GM21723 (cell line): ENCODE results near the gene NUDT4.
"Not testable (repeated sequence)": the region's sequence is repeated elsewhere in the genome, so short reads cannot be mapped to it uniquely, and the experiment has no call there.

Experiments used
- ATAC-seq: cut with Tn5 transposase; IDR thresholded peaks from one replicate; pipeline ENCODE4 v1.9.1; 2021; ENCODE audit warnings: mild to moderate bottlenecking, moderate library complexity; ENCODE audit not compliant: unreplicated experiment

Gene NUDT4

GRCh38 chr12:93366422-93366821, 11.3 kb upstream of the NUDT4 start:
- ATAC-seq: no peak

- ATAC-seq: no peak
Observed at GRCh38 chr12:93368766-93369165, 9.0 kb upstream of the NUDT4 start.

- ATAC-seq: no peak
Observed at GRCh38 chr12:93369505-93369904, 8.2 kb upstream of the NUDT4 start.

GRCh38 chr12:93370947-93371346, 6.8 kb upstream of the NUDT4 start:
- ATAC-seq: no peak

GRCh38 chr12:93373961-93374656, 3.6 kb upstream of the NUDT4 start:
- peak; percentile 20 for ATAC-seq

- ATAC-seq: no peak
Observed at GRCh38 chr12:93375906-93376305, 1.8 kb upstream of the NUDT4 start.

GRCh38 chr12:93376436-93377251, 1.1 kb upstream of the NUDT4 start:
- no peak for ATAC-seq

- ATAC-seq: peak; percentile 31
Observed at GRCh38 chr12:93378196-93378997, 672 bp downstream of the NUDT4 start.

GRCh38 chr12:93378998-93379325, 1.2 kb downstream of the NUDT4 start:
- ATAC-seq: no peak

- ATAC-seq: no peak
Observed at GRCh38 chr12:93379326-93379980, 1.7 kb downstream of the NUDT4 start.

GRCh38 chr12:93379981-93380361, 2.2 kb downstream of the NUDT4 start:
- no peak for ATAC-seq

GRCh38 chr12:93380480-93381121, 2.9 kb downstream of the NUDT4 start:
- ATAC-seq: no peak

- ATAC-seq: no peak
Observed at GRCh38 chr12:93381161-93381975, 3.6 kb downstream of the NUDT4 start.

- not testable (repeated sequence) for ATAC-seq
Observed at GRCh38 chr12:93381976-93382437, 4.3 kb downstream of the NUDT4 start.

GRCh38 chr12:93387780-93388179, 10.1 kb downstream of the NUDT4 start:
- ATAC-seq: no peak

GRCh38 chr12:93390031-93390430, 12.3 kb downstream of the NUDT4 start:
- no peak for ATAC-seq

- no peak for ATAC-seq
Observed at GRCh38 chr12:93390549-93391297, 13.0 kb downstream of the NUDT4 start.

- ATAC-seq: no peak
Observed at GRCh38 chr12:93393425-93393824, 15.7 kb downstream of the NUDT4 start.

- ATAC-seq: no peak
Observed at GRCh38 chr12:93397412-93397811, 19.7 kb downstream of the NUDT4 start.
